KBM-7 (cell line): ENCODE results near the gene XAGE1A.
"Not testable (repeated sequence)": the region's sequence is repeated elsewhere in the genome, so short reads cannot be mapped to it uniquely, and the experiment has no call there.

Source experiments
- DNase-seq: peaks from one replicate; pipeline ENCODE4 v3.0.0-alpha.2; 2015
- in situ Hi-C: fragments of 300-500 bp; cut with MboI; formaldehyde crosslinking; loops from 2 replicates; pipeline ENCODE4 v1.14.3; 2020; ENCODE audit warnings: low sequenced_read_pairs, low pct_unique_long_range_greater_than_20kb, mixed read lengths

Gene XAGE1A

GRCh38 chrX:52495545-52496418 is at the start of gene XAGE1A:
Gene XAGE1A, plus strand, starts transcription at chrX:52495808. Its CDS starts 1,554 bp downstream, at chrX:52497362.
- in situ Hi-C loops, DNase-seq: not testable (repeated sequence)

DNA sequence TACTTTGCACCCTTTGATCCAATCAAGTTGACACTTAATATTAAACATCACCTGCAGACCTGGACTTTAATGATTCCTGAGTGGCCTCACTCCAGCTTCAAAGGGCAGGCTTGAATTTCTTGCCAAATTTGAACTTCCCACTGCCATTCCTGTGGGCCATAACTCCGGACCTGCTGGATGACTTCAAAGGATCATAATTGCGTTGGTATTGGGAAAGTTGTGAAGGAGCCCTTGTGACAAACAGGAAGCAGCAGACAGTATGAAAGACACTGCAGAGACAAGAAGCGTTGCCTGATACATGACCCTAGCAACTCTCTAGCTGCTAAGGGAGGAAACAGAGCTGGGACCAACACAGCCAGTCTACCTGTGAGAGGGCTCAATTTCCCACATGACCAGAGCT is 43.6 kb upstream of the XAGE1A start:
- in situ Hi-C loops, DNase-seq: not testable (repeated sequence)

- in situ Hi-C loops, DNase-seq: not testable (repeated sequence)
These were observed 24.3 kb upstream of the XAGE1A start for GRCh38 chrX:52471301-52471700.

GRCh38 chrX:52496419-52496772 is 788 bp downstream of the XAGE1A start:
- DNase-seq, in situ Hi-C loops: not testable (repeated sequence)

GRCh38 chrX:52501362-52501761 is 5.8 kb downstream of the XAGE1A start:
- in situ Hi-C loops, DNase-seq: not testable (repeated sequence)

DNA sequence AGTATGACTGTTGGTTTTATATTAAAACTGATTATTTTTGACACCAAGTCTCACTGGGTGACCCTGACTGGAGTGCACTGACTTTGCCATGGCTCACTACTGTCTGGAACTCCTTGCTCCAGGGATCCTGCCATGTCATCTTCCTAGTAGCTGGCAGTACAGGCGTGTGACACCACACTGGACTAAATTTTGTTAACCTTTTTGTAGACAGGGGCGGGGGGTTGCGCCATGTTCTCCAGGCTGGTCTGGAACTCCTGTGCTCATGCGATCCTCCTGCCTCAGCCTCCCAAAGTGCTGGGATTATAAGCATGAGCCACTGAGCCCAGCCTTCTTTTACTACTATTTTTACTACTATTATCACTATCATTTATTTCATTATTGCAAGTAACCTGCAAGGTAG is 8.9 kb downstream of the XAGE1A start:
- in situ Hi-C loops = no loop called here

GRCh38 chrX:52507331-52507730 is 11.7 kb downstream of the XAGE1A start:
- no peak for DNase-seq
- in situ Hi-C loops = no loop called here

More for the DNA sequence above, 8.9 kb downstream of the XAGE1A start:
- DNase-seq = no peak

GRCh38 chrX:52509916-52510315 is 14.3 kb downstream of the XAGE1A start:
- in situ Hi-C loops = no loop called here
- DNase-seq = no peak

- DNase-seq, in situ Hi-C loops: not testable (repeated sequence)
These were observed 15.5 kb downstream of the XAGE1A start for GRCh38 chrX:52511126-52511525.

DNA sequence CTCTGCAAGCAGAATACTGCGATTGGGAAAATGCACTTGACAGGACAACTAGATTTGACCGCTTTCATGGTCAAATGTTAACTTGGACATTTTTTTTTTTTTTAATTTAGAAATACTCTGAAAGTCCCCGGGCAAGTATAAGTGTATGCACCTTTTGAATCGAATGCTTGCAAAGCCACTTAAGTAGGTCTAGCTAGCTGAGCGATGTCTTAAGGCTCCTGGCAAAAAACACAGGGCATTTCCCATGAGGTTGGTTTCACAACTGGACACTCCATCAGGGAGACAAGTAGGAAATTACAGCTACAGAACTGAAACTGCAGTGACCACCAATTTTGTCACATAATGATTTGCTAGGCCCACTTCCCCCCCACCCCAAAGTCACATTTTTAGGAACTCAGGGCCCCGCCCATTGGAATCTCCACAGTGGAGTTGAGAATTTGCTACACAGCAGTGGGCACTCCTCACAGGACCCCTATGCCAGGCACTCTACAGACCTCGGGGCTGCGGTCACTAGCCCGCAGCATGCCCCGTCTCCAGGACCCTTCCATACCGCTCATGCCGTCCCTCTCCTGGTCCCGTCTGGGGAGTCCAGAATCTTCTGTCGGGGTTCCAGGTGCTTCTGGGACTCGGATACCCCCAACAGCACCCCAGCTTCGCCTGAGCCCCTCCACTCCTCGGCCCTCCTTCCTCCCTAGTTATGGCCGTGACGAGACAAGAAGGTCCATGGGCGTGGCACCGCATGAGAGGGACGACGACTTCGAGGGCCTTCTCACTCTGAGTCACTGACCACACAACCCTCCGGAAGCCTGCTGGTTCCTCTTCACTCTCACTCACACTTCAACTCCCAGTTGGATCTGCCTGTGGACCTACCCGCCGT is 20.7 kb downstream of the XAGE1A start:
- in situ Hi-C loops, DNase-seq: not testable (repeated sequence)

GRCh38 chrX:52516987-52517325 is 21.3 kb downstream of the XAGE1A start, which contains the start of gene XAGE1B:
Gene XAGE1B, minus strand, starts transcription at chrX:52517063. Its CDS starts 1,536 bp downstream, at chrX:52515527.
- in situ Hi-C loops, DNase-seq: not testable (repeated sequence)

- in situ Hi-C loops, DNase-seq: not testable (repeated sequence)
These were observed 45.4 kb downstream of the XAGE1A start for GRCh38 chrX:52541051-52541450.

DNA sequence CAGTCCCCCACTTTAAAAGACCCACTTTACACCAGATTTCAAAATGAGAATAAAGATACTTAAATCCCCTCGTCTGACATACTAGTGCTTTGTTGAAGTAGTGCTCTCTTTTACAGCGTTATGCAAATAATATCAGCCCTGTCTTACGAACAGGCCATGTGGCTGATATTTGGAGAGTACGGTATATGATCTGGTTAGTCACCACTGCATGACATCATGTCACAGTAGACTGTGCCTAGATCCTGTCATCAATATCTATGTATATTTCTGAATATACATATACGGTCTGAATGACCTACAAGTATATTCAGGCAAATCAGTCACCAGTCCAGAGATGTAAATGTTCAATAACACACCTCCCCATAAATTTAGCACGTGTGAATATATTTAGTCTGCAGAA is 46.7 kb downstream of the XAGE1A start:
- DNase-seq = no peak
- in situ Hi-C loops = no loop called here

DNA sequence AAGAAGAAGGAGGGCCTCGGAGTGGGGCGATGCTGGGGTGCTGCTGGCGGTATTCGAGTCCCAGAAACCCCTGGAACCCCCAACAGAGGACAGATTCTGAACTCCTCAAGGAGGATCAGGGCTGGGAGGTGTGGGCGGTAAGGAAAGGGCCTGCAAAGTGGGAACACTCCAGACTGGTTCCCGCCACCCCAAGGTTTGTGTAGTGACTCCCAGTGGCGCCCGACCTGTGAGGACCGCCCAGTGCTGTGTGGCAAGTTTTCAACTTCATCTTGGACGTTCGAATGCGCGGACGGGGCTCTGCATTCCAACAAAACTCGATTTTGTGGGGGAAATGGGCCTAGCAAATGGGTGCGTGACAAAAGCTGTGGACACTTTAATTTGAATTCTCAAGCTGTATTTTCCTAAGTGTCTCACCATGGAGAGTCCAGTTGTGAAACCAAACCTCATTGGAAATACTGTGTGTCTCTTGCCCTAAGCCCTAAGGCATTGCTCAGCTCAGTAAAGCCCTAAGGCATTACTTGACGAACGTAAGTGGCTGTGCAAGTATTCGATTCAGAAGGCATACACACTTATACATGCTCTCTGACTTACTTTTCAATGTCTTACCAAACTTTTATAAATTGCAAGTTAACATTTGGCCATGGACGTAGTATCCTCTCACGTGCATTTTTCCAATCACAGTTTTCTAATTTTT is 48.7 kb downstream of the XAGE1A start:
- DNase-seq = no peak
- in situ Hi-C loops = no loop called here

DNA sequence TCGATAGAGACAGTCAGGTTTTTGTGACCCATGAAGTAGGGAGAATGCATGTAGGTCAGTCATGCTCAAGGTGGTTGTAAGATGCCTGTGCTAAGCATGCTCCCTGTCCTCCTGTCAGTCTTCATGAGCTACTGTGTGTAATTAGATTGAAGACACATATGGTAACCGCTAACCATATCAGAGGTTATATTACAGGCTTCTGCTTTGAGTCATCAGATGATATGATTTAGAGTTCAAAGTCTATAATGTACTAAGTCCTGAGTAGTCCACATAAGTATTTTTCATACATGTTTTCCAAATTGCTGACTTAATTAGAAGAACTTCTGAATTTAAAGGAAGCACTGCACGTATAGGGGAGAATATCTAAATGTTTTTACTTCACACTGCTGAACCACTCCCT is 53.2 kb downstream of the XAGE1A start:
- in situ Hi-C loops, DNase-seq: not testable (repeated sequence)
